GM12864 (cell line): ENCODE data around the gene EIF5AL1.
"Not testable (repeated sequence)": the region's sequence is repeated elsewhere in the genome, so short reads cannot be mapped to it uniquely, and the experiment has no call there.

Experiments
- DNase-seq: peaks from one replicate; pipeline ENCODE4 v3.0.0-alpha.2; 2011; ENCODE audit warnings: low read depth
- H3K4me3 ChIP-seq: 2 replicates; pipeline ENCODE4 v1.5.1; 2011; ENCODE audit warnings: mild to moderate bottlenecking, low read depth, low read length, control low read depth
- CTCF ChIP-seq: IDR thresholded peaks from 2 replicates; pipeline ENCODE4 v1.5.1; 2011; ENCODE audit warnings: low read depth, mild to moderate bottlenecking, moderate library complexity, low read length, control low read depth, inconsistent platforms; ENCODE audit errors: missing control alignments

EIF5AL1 gene

GRCh38 chr10:79555354-79556309, 43.3 kb downstream of the EIF5AL1 start:
- H3K4me3 ChIP-seq: no peak overlapping the region
- no peak for TF ChIP-seq CTCF
- DNase-seq: no peak

GRCh38 chr10:79556961-79557360, 44.6 kb downstream of the EIF5AL1 start:
- H3K4me3 ChIP-seq, DNase-seq: not testable (repeated sequence)

GRCh38 chr10:79559726-79560125, 47.4 kb downstream of the EIF5AL1 start:
- no peak for TF ChIP-seq CTCF
- no peak for DNase-seq
- H3K4me3 ChIP-seq: no peak overlapping the region

- no peak for TF ChIP-seq CTCF
- no peak for DNase-seq
- H3K4me3 ChIP-seq: no peak within 1 kb of the TSS
Measured at GRCh38 chr10:79560160-79560709, 47.9 kb downstream of the EIF5AL1 start, which contains the start of gene SFTPA2. Gene SFTPA2 (minus strand): TSS chr10:79560407. CDS start chr10:79559483, 924 bp downstream.

GRCh38 chr10:79561257-79561656, 48.9 kb downstream of the EIF5AL1 start:
- no peak overlapping the region for H3K4me3 ChIP-seq
- TF ChIP-seq CTCF: no peak
- DNase-seq: no peak

GRCh38 chr10:79562135-79562756, 49.9 kb downstream of the EIF5AL1 start:
- TF ChIP-seq CTCF: peak; percentile 91
- peak; percentile 16 for DNase-seq
- no peak overlapping the region for H3K4me3 ChIP-seq

GRCh38 chr10:79563426-79563825, 51.1 kb downstream of the EIF5AL1 start:
- no peak for TF ChIP-seq CTCF
- no peak overlapping the region for H3K4me3 ChIP-seq
- no peak for DNase-seq
